ENCODE results near the gene STAG1. TPM values are rescaled to one million over a fixed set of nuclear protein-coding genes. Genes with fewer than 3 reads are reported as not detected.
A peak's percentile ranks its signal among the peaks of the same experiment; 100 is the strongest.

STAG1 gene
- total and polyA plus RNA-seq, 7 experiments from 2014 or later = 18.5 to 50.7 (median 42.0) TPM

GRCh38 chr3:136755192-136755591 is 3.0 kb upstream of the STAG1 start:
- H3K9me3 Mint-ChIP-seq = peaks cover 0 to 2% (median 0%) of the 10 kb centered on the region in 11 donors
- POLR2A ChIA-PET = no interaction called here
- peak overlapping the region in 8 of 9 donors; percentile 3 to 89 (median 68) for H3K27ac Mint-ChIP-seq
- Histone ChIP-seq H3K27me3 (ENCODE audit: control insufficient read depth in 2 of 2, insufficient read depth in 2 of 2, low read length in 2 of 2) (no peaks in the 10 kb centered on the region), H3K4me3 (ENCODE audit: low read length) (no peak overlapping the region), H3K9me3 (ENCODE audit: control insufficient read depth in 2 of 3, low read length in 3 of 3) (no peaks in the 10 kb centered on the region), H3K4me1 (ENCODE audit: control insufficient read depth in 2 of 2, insufficient read depth in 2 of 2, low read length in 2 of 2) (peaks cover 11 to 20% of the 10 kb centered on the region in 2 donors), H3K27ac (ENCODE audit: low read depth, low read length) (no peak overlapping the region), H3K36me3 (ENCODE audit: control insufficient read depth in 2 of 3, insufficient read depth in 3 of 3, low read length in 3 of 3) (no peaks in the 10 kb centered on the region)
- CTCF ChIA-PET = interaction anchor here (2.9 kb wide), 1 partner anchor 259 kb away, joined by 13 read pairs; no protein-coding TSS in a partner anchor
- H3K27me3 Mint-ChIP-seq = no peaks in the 10 kb centered on the region
- H3K4me1 Mint-ChIP-seq = peaks cover 21 to 38% (median 28%) of the 10 kb centered on the region in 7 donors
- H3K4me3 Mint-ChIP-seq = peak overlapping the region in 2 of 10 donors; percentile 1 to 65
- intact Hi-C loops (cut with micrococcal nuclease) = loop anchor here (10.0 kb wide), 2 partner anchors 1190 to 1430 kb away; partner anchors contain the start of gene ARMC8 (in 1 of the 2)
- no peak for DNase-seq
- no peaks in the 10 kb centered on the region for H3K36me3 Mint-ChIP-seq
- no peak for ATAC-seq

GRCh38 chr3:136753326-136753939 is 1.3 kb upstream of the STAG1 start:
- no peaks in the 10 kb centered on the region for H3K27me3 Mint-ChIP-seq
- Histone ChIP-seq H3K27ac (ENCODE audit: low read depth, low read length) (peak overlapping the region; percentile 95), H3K4me3 (ENCODE audit: low read length) (peak overlapping the region; percentile 87), H3K27me3 (ENCODE audit: control insufficient read depth in 2 of 2, insufficient read depth in 2 of 2, low read length in 2 of 2) (no peaks in the 10 kb centered on the region), H3K4me1 (ENCODE audit: control insufficient read depth in 2 of 2, insufficient read depth in 2 of 2, low read length in 2 of 2) (peaks cover 20 to 27% of the 10 kb centered on the region in 2 donors), H3K36me3 (ENCODE audit: control insufficient read depth in 2 of 3, insufficient read depth in 3 of 3, low read length in 3 of 3) (no peaks in the 10 kb centered on the region), H3K9me3 (ENCODE audit: control insufficient read depth in 2 of 3, low read length in 3 of 3) (no peaks in the 10 kb centered on the region)
- ATAC-seq (no peak), DNase-seq (no peak)
- intact Hi-C loops (cut with micrococcal nuclease) = loop anchor here (1.0 to 10.0 kb wide), 11 partner anchors 67 to 1434 kb away; partner anchors contain the start of genes ARMC8 (in 2 of the 2) and PPP2R3A (in 1 of the 2)
- ChIA-PET POLR2A (interaction anchor here (1.1 to 3.5 kb wide), 13 partner anchors 10 to 679 kb away, joined by 3 to 117 read pairs (median 4); partner anchors contain the start of genes MSL2 and NCK1), CTCF (interaction anchor here (1.0 to 2.9 kb wide), 11 partner anchors 19 to 679 kb away, joined by 3 to 32 read pairs (median 7); partner anchors contain the start of genes MSL2 and NCK1)
- H3K9me3 Mint-ChIP-seq = peaks cover 0 to 2% (median 0%) of the 10 kb centered on the region in 11 donors
- peaks cover 37 to 52% (median 44%) of the 10 kb centered on the region in 7 donors for H3K4me1 Mint-ChIP-seq
- H3K27ac Mint-ChIP-seq = peak overlapping the region; percentile 80 to 98 (median 94)
- peak overlapping the region; percentile 68 to 99 (median 88) for H3K4me3 Mint-ChIP-seq
- H3K36me3 Mint-ChIP-seq = no peaks in the 10 kb centered on the region

DNA sequence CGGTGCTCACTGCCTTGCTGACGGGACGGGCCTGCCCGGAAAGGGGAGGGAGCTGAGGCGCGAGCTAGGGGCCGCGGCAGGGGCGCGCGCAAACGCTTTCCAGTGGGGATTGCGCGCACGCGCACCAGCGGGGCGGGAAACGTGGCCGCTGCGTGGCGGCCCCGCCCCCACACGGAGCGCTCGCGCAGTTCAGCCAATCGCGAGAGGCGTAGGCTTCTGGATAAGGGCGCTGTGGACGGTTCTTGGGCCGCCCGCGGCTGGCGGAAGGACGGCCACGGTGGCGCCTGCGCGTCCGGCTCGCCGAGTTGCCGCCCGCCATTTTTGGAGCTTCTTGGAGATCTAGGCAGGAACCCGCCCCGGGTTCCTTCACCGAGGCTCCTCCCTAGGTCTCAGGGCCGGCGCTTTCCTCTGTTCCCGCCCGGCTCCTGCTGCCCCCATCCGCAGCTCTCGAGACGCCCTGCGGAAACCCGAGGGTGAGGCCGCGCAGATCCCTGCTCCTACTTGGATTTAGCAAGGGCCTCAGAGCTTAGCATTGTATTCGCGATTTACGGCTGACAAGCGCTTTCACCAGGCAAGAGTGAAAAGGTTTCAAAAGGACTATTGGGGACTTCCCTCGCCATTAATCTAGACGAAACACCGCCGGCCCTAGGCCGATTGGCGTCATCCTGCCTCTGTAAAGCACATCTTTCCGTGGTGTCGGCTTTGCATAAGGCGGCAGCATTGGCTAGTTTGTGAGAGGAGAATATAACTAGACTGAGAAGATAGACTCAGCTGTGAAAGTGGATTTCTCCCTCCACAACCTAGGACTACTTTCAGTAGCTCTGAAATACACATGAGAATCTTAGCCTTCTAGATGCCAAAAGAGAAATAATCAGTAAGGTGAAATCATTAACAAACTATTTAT is 496 bp upstream of the STAG1 start:
- no peaks in the 10 kb centered on the region for H3K9me3 ChIP-seq (ENCODE audit: control insufficient read depth in 2 of 3, low read length in 3 of 3)
- peak overlapping the region; percentile 68 to 99 (median 88) for H3K4me3 Mint-ChIP-seq
- H3K9me3 Mint-ChIP-seq = peaks cover 0 to 2% (median 0%) of the 10 kb centered on the region in 11 donors
- peak overlapping the region; percentile 87 for H3K4me3 ChIP-seq (ENCODE audit: low read length)
- no peaks in the 10 kb centered on the region for H3K36me3 Mint-ChIP-seq
- peak overlapping the region; percentile 95 for H3K27ac ChIP-seq (ENCODE audit: low read depth, low read length)
- intact Hi-C loops (cut with micrococcal nuclease) = loop anchor here (1.0 to 10.0 kb wide), 23 partner anchors 18 to 1842 kb away; partner anchors contain the start of genes ARMC8 (in 2 of the 2), MSL2 (in 2 of the 2), NCK1 (in 2 of the 2) and PCCB (in 2 of the 2)
- H3K27ac Mint-ChIP-seq = peak overlapping the region; percentile 80 to 98 (median 94)
- H3K4me1 Mint-ChIP-seq = peaks cover 37 to 50% (median 43%) of the 10 kb centered on the region in 7 donors
- H3K27me3 ChIP-seq (ENCODE audit: control insufficient read depth in 2 of 2, insufficient read depth in 2 of 2, low read length in 2 of 2) = no peaks in the 10 kb centered on the region
- POLR2A ChIA-PET = interaction anchor here (0.5 to 3.5 kb wide), 30 partner anchors 11 to 1422 kb away, joined by 3 to 117 read pairs (median 4); partner anchors contain the start of genes DBR1, MSL2 and NCK1
- CTCF ChIA-PET = interaction anchor here (0.5 to 2.9 kb wide), 31 partner anchors 11 to 678 kb away, joined by 3 to 32 read pairs (median 4); partner anchors contain the start of genes MSL2 and NCK1
- H3K4me1 ChIP-seq (ENCODE audit: control insufficient read depth in 2 of 2, insufficient read depth in 2 of 2, low read length in 2 of 2) = peaks cover 20 to 27% of the 10 kb centered on the region in 2 donors
- peak; percentile 95 to 99 (median 99) for DNase-seq
- H3K27me3 Mint-ChIP-seq = no peaks in the 10 kb centered on the region
- no peaks in the 10 kb centered on the region for H3K36me3 ChIP-seq (ENCODE audit: control insufficient read depth in 2 of 3, insufficient read depth in 3 of 3, low read length in 3 of 3)
- ATAC-seq = peak; percentile 91

DNA sequence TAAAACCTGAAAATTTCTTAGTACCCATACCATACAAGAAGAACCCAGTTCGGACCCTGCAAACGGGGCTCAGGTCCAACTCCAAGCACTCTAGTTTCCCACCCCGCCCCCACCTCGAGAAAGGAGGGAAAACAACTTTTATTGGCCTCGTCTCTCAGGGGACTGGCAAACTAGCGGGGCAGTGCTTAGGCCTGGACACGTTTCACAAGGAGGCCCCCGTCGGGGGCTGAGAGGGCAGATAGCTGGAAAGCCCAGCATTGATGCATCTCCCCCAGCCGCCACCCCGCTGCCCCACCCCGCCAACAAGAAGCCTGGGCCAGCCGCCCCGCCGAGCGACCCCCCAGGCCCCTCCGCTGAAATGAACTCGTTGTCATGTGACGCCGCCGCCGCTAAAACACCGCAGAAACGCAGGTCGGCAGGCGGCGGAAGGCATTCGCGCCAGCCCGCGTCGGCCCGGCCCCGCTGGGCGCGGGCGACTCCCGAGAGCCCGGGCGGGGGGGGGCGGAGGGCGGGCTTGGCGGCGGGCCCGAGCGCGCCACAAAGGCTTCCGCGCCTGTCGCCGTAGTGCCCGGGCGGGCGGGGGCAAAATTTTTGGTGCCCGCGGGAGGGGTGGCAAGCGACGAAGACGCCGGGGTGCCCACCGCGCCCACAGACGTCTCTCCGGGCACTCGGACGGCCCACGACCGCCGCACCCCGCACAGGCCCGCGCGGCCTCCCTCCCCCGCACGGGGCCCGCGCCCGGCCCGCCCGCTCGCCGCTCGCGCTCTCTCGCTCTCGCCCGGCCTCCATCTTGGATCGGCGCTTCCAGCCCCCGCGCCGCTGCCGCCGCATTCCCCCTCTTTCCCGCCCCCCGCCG is 634 bp downstream of the STAG1 start:
- peak overlapping the region; percentile 87 for H3K4me3 ChIP-seq (ENCODE audit: low read length)
- Mint-ChIP-seq H3K4me1 (peaks cover 40 to 60% (median 50%) of the 10 kb centered on the region in 7 donors), H3K27me3 (no peaks in the 10 kb centered on the region)

DNA sequence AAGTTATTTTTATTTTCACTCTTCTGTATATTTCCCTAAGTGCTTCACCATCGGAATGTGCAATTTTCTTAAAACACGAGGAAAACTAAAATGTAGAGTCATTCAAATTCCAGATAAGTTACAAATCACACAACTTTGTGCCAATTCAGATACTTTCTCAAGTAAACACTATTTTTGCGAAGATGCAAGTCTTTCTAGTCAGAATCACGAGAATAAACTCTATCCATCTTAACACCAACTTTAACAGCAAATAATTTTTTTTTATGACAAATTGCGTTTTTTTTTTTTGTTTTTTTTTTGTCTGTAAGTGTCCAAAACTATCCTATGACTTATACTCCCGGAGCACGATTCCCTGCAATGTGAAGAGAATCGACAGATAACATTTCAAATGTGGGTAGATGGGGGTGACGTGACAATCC is 1.3 kb downstream of the STAG1 start:
- Mint-ChIP-seq H3K4me1 (peaks cover 47 to 66% (median 56%) of the 10 kb centered on the region in 7 donors), H3K36me3 (no peaks in the 10 kb centered on the region), H3K9me3 (peaks cover 0 to 2% (median 0%) of the 10 kb centered on the region in 11 donors), H3K27me3 (no peaks in the 10 kb centered on the region), H3K4me3 (peak overlapping the region; percentile 68 to 99 (median 92)), H3K27ac (peak overlapping the region; percentile 74 to 94 (median 90))
- peak overlapping the region; percentile 95 for H3K27ac ChIP-seq (ENCODE audit: low read depth, low read length)
- H3K4me1 ChIP-seq (ENCODE audit: control insufficient read depth in 2 of 2, insufficient read depth in 2 of 2, low read length in 2 of 2) = peaks cover 21 to 27% of the 10 kb centered on the region in 2 donors
- ChIA-PET POLR2A (interaction anchor here (2.3 to 2.9 kb wide), 2 partner anchors 359 to 554 kb away, joined by 18 to 68 read pairs; partner anchors contain the start of gene MSL2), CTCF (interaction anchor here (2.8 kb wide), 1 partner anchor 359 kb away, joined by 24 read pairs; no protein-coding TSS in a partner anchor)
- no peaks in the 10 kb centered on the region for H3K36me3 ChIP-seq (ENCODE audit: control insufficient read depth in 2 of 3, insufficient read depth in 3 of 3, low read length in 3 of 3)
- intact Hi-C loops (cut with micrococcal nuclease) = loop anchor here (5.0 to 10.0 kb wide), 7 partner anchors 124 to 1436 kb away; partner anchors contain the start of genes ARMC8 (in 2 of the 2) and PPP2R3A (in 1 of the 2)
- DNase-seq (no peak), ATAC-seq (no peak)
- H3K4me3 ChIP-seq (ENCODE audit: low read length) = peak overlapping the region; percentile 63
- no peaks in the 10 kb centered on the region for H3K27me3 ChIP-seq (ENCODE audit: control insufficient read depth in 2 of 2, insufficient read depth in 2 of 2, low read length in 2 of 2)
- no peaks in the 10 kb centered on the region for H3K9me3 ChIP-seq (ENCODE audit: control insufficient read depth in 2 of 3, low read length in 3 of 3)

More for the DNA sequence above, 634 bp downstream of the STAG1 start:
- H3K4me1 ChIP-seq (ENCODE audit: control insufficient read depth in 2 of 2, insufficient read depth in 2 of 2, low read length in 2 of 2) = peaks cover 20 to 27% of the 10 kb centered on the region in 2 donors
- DNase-seq (peak in 8 of 9 donors; percentile 49 to 65 (median 60)), ATAC-seq (peak; percentile 33)
- ChIA-PET CTCF (interaction anchor here (0.8 to 2.9 kb wide), 14 partner anchors 12 to 677 kb away, joined by 3 to 32 read pairs (median 6); partner anchors contain the start of genes MSL2 and NCK1), POLR2A (interaction anchor here (0.9 to 3.5 kb wide), 17 partner anchors 11 to 675 kb away, joined by 3 to 117 read pairs (median 4); partner anchors contain the start of genes MSL2 and NCK1)
- no peaks in the 10 kb centered on the region for H3K36me3 ChIP-seq (ENCODE audit: control insufficient read depth in 2 of 3, insufficient read depth in 3 of 3, low read length in 3 of 3)
- H3K9me3 ChIP-seq (ENCODE audit: control insufficient read depth in 2 of 3, low read length in 3 of 3) = no peaks in the 10 kb centered on the region
- Mint-ChIP-seq H3K27ac (peak overlapping the region; percentile 87 to 97 (median 94)), H3K36me3 (no peaks in the 10 kb centered on the region), H3K9me3 (peaks cover 0 to 2% (median 0%) of the 10 kb centered on the region in 11 donors), H3K4me3 (peak overlapping the region; percentile 68 to 99 (median 92))
- peak overlapping the region; percentile 95 for H3K27ac ChIP-seq (ENCODE audit: low read depth, low read length)
- no peaks in the 10 kb centered on the region for H3K27me3 ChIP-seq (ENCODE audit: control insufficient read depth in 2 of 2, insufficient read depth in 2 of 2, low read length in 2 of 2)
- intact Hi-C loops (cut with micrococcal nuclease) = loop anchor here (1.0 to 10.0 kb wide), 22 partner anchors 17 to 1843 kb away; partner anchors contain the start of genes ARMC8 (in 2 of the 2), MSL2 (in 2 of the 2), NCK1 (in 2 of the 2) and PCCB (in 2 of the 2)
